Measurements from ENCODE around the gene OGFOD1.

Gene OGFOD1

GRCh38 chr16:56450986-56451752, at the start of gene OGFOD1, which contains the start of gene NUDT21:
Gene OGFOD1 (plus strand): TSS chr16:56451554. CDS start chr16:56451613, 59 bp downstream.
Gene NUDT21 (minus strand): TSS chr16:56451332. CDS start chr16:56451202, 130 bp downstream.
- FAIRE-seq (peak; percentile 93), DNase-seq (ENCODE audit: low spot score) (peak; percentile 96)

DNA sequence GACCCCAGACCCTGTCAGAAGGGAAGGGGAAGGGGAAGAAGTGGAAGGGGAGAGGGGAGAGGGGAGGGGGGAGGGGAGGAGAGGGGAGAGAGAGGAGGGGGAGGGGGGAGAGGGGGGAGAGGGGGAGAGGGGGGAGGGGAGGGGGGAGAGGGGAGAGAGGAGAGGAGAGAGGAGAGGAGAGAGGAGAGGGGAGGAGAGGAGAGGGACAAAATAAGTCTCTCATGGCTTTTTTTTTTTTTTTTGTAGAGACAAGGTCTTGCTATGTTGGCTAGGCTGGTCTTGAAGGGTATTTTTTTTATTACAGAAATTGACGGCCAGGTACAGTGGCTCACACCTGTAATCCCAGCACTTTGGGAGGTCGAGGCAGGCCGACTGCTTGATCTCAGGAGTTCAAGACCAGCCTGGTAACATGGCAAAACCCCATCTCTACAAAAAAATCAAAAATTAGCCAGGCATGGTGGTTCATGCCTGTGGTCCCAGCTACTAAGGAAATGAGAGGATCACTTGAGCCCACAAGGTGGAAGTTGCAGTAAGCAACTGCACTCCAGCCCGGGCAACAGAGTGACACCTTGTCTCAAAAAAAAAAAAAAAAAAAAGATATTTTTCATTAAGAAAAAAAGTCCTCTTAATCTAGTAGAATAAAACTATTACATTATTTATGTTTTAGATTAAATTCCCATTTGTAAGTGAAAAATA, 45.2 kb upstream of the OGFOD1 start:
- no peak for DNase-seq (ENCODE audit: low spot score)
- no peak for FAIRE-seq

- no peak for DNase-seq (ENCODE audit: low spot score)
- no peak for FAIRE-seq
Observed at GRCh38 chr16:56408379-56409098, 42.8 kb upstream of the OGFOD1 start.

GRCh38 chr16:56409195-56409594, 42.2 kb upstream of the OGFOD1 start:
- no peak for FAIRE-seq

DNA sequence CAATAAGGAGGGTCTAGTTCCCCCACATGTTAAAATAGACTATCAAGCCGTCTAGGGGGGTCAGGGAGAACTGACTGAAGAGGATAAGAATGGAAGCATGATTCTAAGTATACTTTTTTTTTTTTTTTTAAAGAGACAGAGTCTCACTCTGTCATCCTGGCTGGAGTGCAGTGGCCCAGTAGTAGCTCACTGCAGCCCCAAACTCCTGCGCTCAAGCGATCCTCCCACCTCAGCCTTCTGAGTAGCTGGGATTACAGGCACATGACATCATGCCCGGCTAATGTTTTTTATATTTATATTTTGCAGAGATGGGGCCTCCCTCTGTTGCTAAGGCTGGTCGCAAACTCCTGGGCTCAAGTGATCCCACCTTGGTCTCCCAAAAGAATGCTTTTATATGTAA, 40.2 kb upstream of the OGFOD1 start:
- DNase-seq (ENCODE audit: low spot score) (no peak), FAIRE-seq (no peak)

More at GRCh38 chr16:56409195-56409594, 42.2 kb upstream of the OGFOD1 start:
- DNase-seq (ENCODE audit: low spot score) = no peak

- DNase-seq (ENCODE audit: low spot score) (no peak), FAIRE-seq (no peak)
Observed at GRCh38 chr16:56411624-56412023, 39.7 kb upstream of the OGFOD1 start.

GRCh38 chr16:56413381-56413780, 38.0 kb upstream of the OGFOD1 start:
- no peak for FAIRE-seq

DNA sequence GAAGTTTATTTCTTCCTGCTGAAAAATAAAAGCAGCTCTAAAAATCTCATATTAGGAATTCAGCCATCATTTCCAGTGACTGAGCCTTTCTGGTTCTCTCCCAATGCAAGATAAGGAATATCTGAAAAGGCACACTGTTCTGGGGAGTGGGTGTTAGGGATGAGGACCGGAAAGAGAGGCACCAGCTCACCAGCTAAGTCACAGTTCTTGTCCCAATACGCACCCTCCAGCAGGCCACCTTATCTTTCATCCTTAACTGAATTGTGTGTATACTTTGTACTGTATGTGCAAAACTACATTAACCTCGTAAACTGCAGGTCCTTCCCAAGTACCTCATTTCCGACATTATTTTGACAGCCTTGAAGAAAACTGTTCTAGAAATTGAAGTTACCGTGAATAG, 37.0 kb upstream of the OGFOD1 start:
- DNase-seq (ENCODE audit: low spot score) = no peak
- no peak for FAIRE-seq

More at GRCh38 chr16:56413381-56413780, 38.0 kb upstream of the OGFOD1 start:
- no peak for DNase-seq (ENCODE audit: low spot score)

- DNase-seq (ENCODE audit: low spot score) (no peak), FAIRE-seq (no peak)
Observed at GRCh38 chr16:56415875-56416274, 35.5 kb upstream of the OGFOD1 start.

DNA sequence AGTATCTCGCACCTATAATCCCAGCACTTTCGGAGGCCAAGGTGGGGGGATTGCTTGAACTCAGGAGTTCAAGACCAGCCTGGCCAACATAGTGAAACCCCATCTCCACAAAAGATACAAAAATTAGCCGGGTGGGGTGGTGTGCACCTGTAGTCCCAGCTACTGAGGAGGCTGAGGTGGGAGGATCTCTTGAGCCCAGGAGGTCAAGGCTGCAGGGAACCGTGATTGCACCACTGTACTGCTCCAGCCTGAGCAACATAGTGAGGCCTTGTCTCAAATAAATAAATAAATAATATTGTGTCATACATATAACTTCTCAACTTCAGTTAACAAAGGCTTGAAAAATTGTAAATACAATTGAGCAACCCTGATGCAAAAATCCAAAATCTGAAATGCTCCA, 34.2 kb upstream of the OGFOD1 start:
- DNase-seq (ENCODE audit: low spot score) = no peak
- FAIRE-seq = no peak

GRCh38 chr16:56419740-56420548, 31.4 kb upstream of the OGFOD1 start:
- DNase-seq (ENCODE audit: low spot score) (no peak), FAIRE-seq (no peak)

GRCh38 chr16:56420613-56421012, 30.7 kb upstream of the OGFOD1 start:
- no peak for DNase-seq (ENCODE audit: low spot score)
- no peak for FAIRE-seq

DNA sequence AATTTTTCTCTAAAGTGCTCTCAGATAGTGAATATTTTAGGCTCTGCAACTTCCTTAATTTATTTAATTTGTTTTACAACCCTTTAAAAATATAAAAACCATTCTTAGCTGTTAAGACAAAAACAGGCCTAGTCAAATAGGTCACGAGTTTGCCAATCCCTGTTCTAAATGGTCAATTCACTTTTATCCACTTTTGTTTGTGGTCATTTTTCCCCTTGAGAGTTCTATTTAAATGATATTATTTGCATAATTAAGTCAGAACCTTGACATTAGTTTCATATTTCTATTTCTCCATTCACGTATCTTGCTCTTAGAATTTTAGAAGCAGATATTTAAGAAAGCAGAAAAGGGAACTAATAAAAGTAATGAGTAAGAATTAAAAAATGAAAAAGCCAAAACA, 30.0 kb upstream of the OGFOD1 start:
- no peak for DNase-seq (ENCODE audit: low spot score)
- no peak for FAIRE-seq

DNA sequence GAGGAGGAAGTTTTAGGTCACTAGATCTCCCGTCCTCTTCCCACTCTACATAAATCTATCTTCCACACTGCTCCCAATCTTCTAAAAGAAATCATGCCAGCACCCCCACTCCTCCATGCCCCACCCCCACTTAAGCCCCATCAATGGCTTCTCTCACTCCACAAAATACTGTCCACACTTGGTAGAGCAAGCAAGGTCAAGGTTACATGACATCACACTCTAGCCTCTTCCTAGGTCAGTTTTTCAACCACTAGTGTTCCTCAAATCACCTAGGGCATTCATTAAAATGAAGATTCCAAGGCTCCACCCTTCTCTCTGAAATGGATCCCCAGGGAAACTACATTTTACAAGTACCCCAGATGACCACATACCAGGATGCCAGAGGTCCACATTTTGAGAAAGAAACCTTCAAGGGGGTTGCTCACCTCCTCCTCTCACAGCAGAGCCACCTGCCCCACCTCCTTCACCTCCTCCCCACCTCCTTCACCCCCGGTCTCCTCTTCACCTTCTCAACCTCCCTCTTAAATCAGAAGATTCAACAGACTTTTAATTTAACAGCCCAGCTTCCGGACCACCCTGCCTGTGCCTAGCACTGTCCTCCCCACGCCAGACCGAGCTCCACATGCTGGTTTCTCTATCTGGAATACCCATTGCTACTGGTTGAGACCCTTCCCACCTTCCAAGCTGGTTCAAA, 29.2 kb upstream of the OGFOD1 start:
- FAIRE-seq (no peak), DNase-seq (ENCODE audit: low spot score) (no peak)

DNA sequence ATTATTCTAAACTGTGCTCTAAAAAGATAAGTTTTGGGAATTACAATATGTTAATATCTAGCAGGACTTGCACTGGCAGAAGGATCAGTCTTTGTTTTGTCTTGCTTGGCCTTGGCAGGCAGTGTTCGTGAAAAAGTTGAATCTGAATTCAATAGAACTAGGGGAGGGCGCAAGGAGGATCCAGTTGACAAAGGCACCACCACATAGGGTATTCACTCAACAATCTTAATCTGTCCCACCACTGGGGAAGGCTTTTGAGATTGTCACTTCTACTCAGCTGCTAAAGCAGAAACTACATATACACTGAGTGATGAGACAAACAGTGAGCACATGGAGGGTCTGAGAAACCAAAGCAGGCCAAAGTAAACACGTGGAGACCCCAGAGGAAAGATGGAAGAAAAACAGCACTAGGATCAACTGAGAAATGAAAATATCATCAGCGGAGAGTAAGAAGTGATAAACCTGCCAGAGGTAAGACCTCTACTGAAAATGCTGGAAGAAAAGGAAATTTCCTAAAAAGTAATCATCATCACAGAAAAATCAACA, 28.4 kb upstream of the OGFOD1 start:
- DNase-seq (ENCODE audit: low spot score) (no peak), FAIRE-seq (no peak)

DNA sequence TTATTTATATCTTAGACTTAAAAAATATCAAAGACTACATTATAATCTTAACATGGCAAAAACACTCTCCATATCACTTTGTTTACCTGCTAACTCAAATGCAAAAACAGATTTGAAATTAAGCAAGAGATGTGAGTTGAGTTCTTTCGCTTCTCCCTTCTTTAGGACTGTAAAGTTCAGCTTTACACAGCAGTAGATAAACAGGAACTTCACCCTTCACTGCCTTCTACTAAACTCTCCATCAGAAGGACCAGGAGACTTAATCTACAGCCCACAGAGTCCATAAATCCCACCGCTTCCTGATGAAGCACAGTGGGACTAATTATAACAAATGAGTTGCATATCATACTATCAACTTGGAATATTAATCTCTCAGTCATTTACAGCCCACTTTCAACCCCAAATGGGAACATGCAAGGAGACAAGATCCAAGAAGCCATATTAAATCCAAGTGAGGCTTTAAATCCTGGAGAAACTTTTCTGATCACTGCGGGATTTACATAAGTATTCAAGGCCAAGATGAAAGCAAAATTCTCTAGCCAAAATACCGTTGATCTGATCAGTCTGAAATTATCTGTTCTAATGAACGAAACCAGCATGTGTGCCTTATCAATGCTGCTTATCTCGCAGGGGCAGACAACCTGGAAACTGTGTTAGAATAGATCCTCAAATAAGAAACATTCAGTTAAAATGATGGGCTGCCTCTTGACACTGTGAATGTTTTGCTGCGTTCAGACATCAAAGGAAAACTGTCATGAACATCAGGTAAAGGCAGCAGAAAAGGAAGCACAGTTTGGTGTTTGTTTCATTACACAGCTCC, 27.6 kb upstream of the OGFOD1 start:
- FAIRE-seq = no peak
- DNase-seq (ENCODE audit: low spot score) = no peak

DNA sequence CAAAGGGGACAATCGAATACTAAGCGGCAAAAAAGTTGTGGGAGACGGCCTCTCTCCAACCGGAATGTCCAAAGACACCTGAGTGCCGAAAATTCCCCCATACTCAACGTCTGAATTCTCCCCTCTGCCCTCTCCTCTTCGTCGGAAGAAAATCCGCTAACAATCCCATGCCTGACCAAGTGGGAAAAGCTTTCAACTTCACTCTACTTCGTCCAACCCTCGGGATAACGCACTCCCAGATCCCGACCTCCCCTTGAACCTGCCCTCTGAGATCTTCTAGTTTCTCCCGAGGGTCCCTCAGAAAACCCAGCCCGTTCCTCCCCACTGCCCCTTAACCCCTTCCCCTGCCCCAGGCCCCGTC, 27.0 kb upstream of the OGFOD1 start:
- DNase-seq (ENCODE audit: low spot score) (no peak), FAIRE-seq (no peak)

GRCh38 chr16:56424791-56425438, 26.4 kb upstream of the OGFOD1 start:
- FAIRE-seq (no peak), DNase-seq (ENCODE audit: low spot score) (no peak)

- DNase-seq (ENCODE audit: low spot score) (peak; percentile 55), FAIRE-seq (no peak)
Observed at GRCh38 chr16:56425439-56425832, 25.9 kb upstream of the OGFOD1 start, which contains the start of gene AMFR. Gene AMFR (minus strand): TSS chr16:56425545. CDS start chr16:56425327, 218 bp downstream.

Data from RCC 7860 (cell line).